ENCODE measurements around the gene MPPED1. TPM values are rescaled to one million over a fixed set of nuclear protein-coding genes. Genes with fewer than 3 reads are reported as not detected.

The MPPED1 gene
- total RNA-seq, 1 experiment from 2014 or later, result 0.28 TPM

GRCh38 chr22:43542681-43543521 is 131.1 kb downstream of the MPPED1 start:
- no peak overlapping the region for H2BK20ac ChIP-seq (ENCODE audit: low read depth, low read length, poor library complexity, severe bottlenecking)
- H4K91ac ChIP-seq (ENCODE audit: insufficient read length, low read depth, low read length), result no peak overlapping the region
- no peaks in the 10 kb centered on the region for H3K23me2 ChIP-seq (ENCODE audit: insufficient read length, low read depth, low read length, poor library complexity, severe bottlenecking)
- WGBS (ENCODE audit: extremely low coverage, insufficient read length, low lambda C conversion rate), result no CpG with 5 or more reads among the region's 23 CpGs
- no peaks in the 10 kb centered on the region for H3K9me3 ChIP-seq (ENCODE audit: control insufficient read depth, low read depth, low read length)
- no peaks in the 10 kb centered on the region for H3K79me2 ChIP-seq (ENCODE audit: insufficient read depth, low read length)
- H4K8ac ChIP-seq (replicated peaks; ENCODE audit: insufficient read length, low read depth, low read length), result no peak overlapping the region
- Mint-ChIP-seq H3K9me3 (peaks cover 0 to 3% of the 10 kb centered on the region in 2 experiments; a peak in 4 of 5 replicates), H3K36me3 (ENCODE audit: insufficient read depth in 1 of 3, low read depth in 3 of 3) (no peaks in the 10 kb centered on the region; a peak in 1 of 7 replicates), H3K27me3 (ENCODE audit: low read depth) (peaks cover 4% of the 10 kb centered on the region), H3K4me3 (no peak overlapping the region), H3K4me1 (peaks cover 0 to 4% of the 10 kb centered on the region in 2 experiments; a peak in 1 of 4 replicates), H3K27ac (no peak overlapping the region; a peak in 1 of 7 replicates)
- H3K9ac ChIP-seq (ENCODE audit: extremely low read depth, insufficient read length, low read length), result no peak overlapping the region
- no peak overlapping the region for H2BK12ac ChIP-seq (ENCODE audit: insufficient read length, low read depth, low read length)
- H2AFZ ChIP-seq (ENCODE audit: low read length), result no peak overlapping the region
- no peak overlapping the region for H2BK5ac ChIP-seq (ENCODE audit: insufficient read length, low read length)
- no peak overlapping the region for H3K56ac ChIP-seq (ENCODE audit: insufficient read length, low read depth, low read length)
- no peak overlapping the region for H2AK5ac ChIP-seq (ENCODE audit: insufficient read length, low read length)
- no peak overlapping the region for H2BK15ac ChIP-seq (ENCODE audit: low read depth, low read length)
- H4K20me1 ChIP-seq (ENCODE audit: control insufficient read depth, insufficient read depth, insufficient read length), result no peaks in the 10 kb centered on the region
- TF ChIP-seq CTCF (conservative IDR thresholded peaks at IDR 0.05), result no peak; the same call in 2 of the 3 replicates
- H3K14ac ChIP-seq (ENCODE audit: insufficient read depth, low read length), result no peak overlapping the region; the same call in 1 of the 2 replicates
- H3K4ac ChIP-seq (ENCODE audit: low read depth, low read length), result no peak overlapping the region
- no peak overlapping the region for H3K4me2 ChIP-seq (ENCODE audit: insufficient read depth, insufficient read length, low read length)
- no peaks in the 10 kb centered on the region for H3K4me1 ChIP-seq (ENCODE audit: insufficient read depth, low read length)
- H3K27ac ChIP-seq (ENCODE audit: insufficient read length, low read depth, low read length), result no peak overlapping the region
- peak; percentile 20 for DNase-seq
- H2BK120ac ChIP-seq (ENCODE audit: low read depth, low read length, poor library complexity, severe bottlenecking), result no peak overlapping the region
- H4K5ac ChIP-seq (ENCODE audit: insufficient read length, low read depth, low read length), result no peak overlapping the region
- no peak overlapping the region for H3T11ph ChIP-seq (ENCODE audit: low read length)
- H3K18ac ChIP-seq (ENCODE audit: insufficient read length, low read depth, low read length), result no peak overlapping the region
- H3K23ac ChIP-seq (ENCODE audit: insufficient read length, low read depth, low read length), result no peak overlapping the region
- H3K27me3 ChIP-seq (ENCODE audit: insufficient read depth, low read length), result no peaks in the 10 kb centered on the region
- no peaks in the 10 kb centered on the region for H3K79me1 ChIP-seq (ENCODE audit: insufficient read depth, low read depth, low read length, poor library complexity, severe bottlenecking)

All from H9 (cell line).